Measurements from ENCODE around the gene FBRSL1.

FBRSL1 gene

GRCh38 chr12:132469423-132469822, 20.5 kb upstream of the FBRSL1 start:
- no peak overlapping the region for H3K4me2 ChIP-seq
- H3K27ac ChIP-seq: no peak overlapping the region
- no peak for TF ChIP-seq CTCF (conservative IDR thresholded peaks at IDR 0.05; ENCODE audit: low read depth, low read length)
- H4K20me1 ChIP-seq (ENCODE audit: insufficient read depth): no peaks in the 10 kb centered on the region
- no peaks in the 10 kb centered on the region for H3K4me1 ChIP-seq (ENCODE audit: low read depth, poor library complexity, severe bottlenecking)
- H3K27me3 ChIP-seq (ENCODE audit: insufficient read depth, low read depth): no peaks in the 10 kb centered on the region
- no peak overlapping the region for H3K9ac ChIP-seq
- H2AFZ ChIP-seq (ENCODE audit: low read depth): no peak overlapping the region
- no peaks in the 10 kb centered on the region for H3K79me2 ChIP-seq (ENCODE audit: insufficient read depth, low read depth)
- H3K36me3 ChIP-seq (ENCODE audit: insufficient read depth): no peaks in the 10 kb centered on the region
- H3K4me3 ChIP-seq (IDR thresholded peaks at IDR 0.05; ENCODE audit: insufficient read depth, low read depth, low read length): no peak overlapping the region

GRCh38 chr12:132470397-132470796, 19.6 kb upstream of the FBRSL1 start:
- Histone ChIP-seq H3K27ac (no peak overlapping the region), H3K4me3 (IDR thresholded peaks at IDR 0.05; ENCODE audit: insufficient read depth, low read depth, low read length) (no peak overlapping the region), H3K4me2 (no peak overlapping the region), H3K4me1 (ENCODE audit: low read depth, poor library complexity, severe bottlenecking) (no peaks in the 10 kb centered on the region), H2AFZ (ENCODE audit: low read depth) (no peak overlapping the region), H3K36me3 (ENCODE audit: insufficient read depth) (no peaks in the 10 kb centered on the region), H3K9ac (no peak overlapping the region), H3K79me2 (ENCODE audit: insufficient read depth, low read depth) (no peaks in the 10 kb centered on the region), H3K27me3 (ENCODE audit: insufficient read depth, low read depth) (no peaks in the 10 kb centered on the region), H4K20me1 (ENCODE audit: insufficient read depth) (no peaks in the 10 kb centered on the region)
- no peak for TF ChIP-seq CTCF (conservative IDR thresholded peaks at IDR 0.05; ENCODE audit: low read depth, low read length)

- no peak for TF ChIP-seq CTCF (conservative IDR thresholded peaks at IDR 0.05; ENCODE audit: low read depth, low read length)
- Histone ChIP-seq H3K27me3 (ENCODE audit: insufficient read depth, low read depth) (no peaks in the 10 kb centered on the region), H3K4me3 (IDR thresholded peaks at IDR 0.05; ENCODE audit: insufficient read depth, low read depth, low read length) (no peak overlapping the region), H2AFZ (ENCODE audit: low read depth) (no peak overlapping the region), H3K79me2 (ENCODE audit: insufficient read depth, low read depth) (no peaks in the 10 kb centered on the region), H4K20me1 (ENCODE audit: insufficient read depth) (no peaks in the 10 kb centered on the region), H3K4me1 (ENCODE audit: low read depth, poor library complexity, severe bottlenecking) (no peaks in the 10 kb centered on the region), H3K9ac (no peak overlapping the region), H3K4me2 (no peak overlapping the region), H3K27ac (no peak overlapping the region), H3K36me3 (ENCODE audit: insufficient read depth) (no peaks in the 10 kb centered on the region)
Measured at GRCh38 chr12:132471011-132471857, 18.7 kb upstream of the FBRSL1 start.

GRCh38 chr12:132471858-132472255, 18.1 kb upstream of the FBRSL1 start:
- H3K4me2 ChIP-seq: no peak overlapping the region
- no peak overlapping the region for H3K27ac ChIP-seq
- H3K36me3 ChIP-seq (ENCODE audit: insufficient read depth): no peaks in the 10 kb centered on the region
- no peak for TF ChIP-seq CTCF (conservative IDR thresholded peaks at IDR 0.05; ENCODE audit: low read depth, low read length)
- H3K27me3 ChIP-seq (ENCODE audit: insufficient read depth, low read depth): no peaks in the 10 kb centered on the region
- no peak overlapping the region for H3K9ac ChIP-seq
- H3K4me1 ChIP-seq (ENCODE audit: low read depth, poor library complexity, severe bottlenecking): no peaks in the 10 kb centered on the region
- no peaks in the 10 kb centered on the region for H4K20me1 ChIP-seq (ENCODE audit: insufficient read depth)
- H3K4me3 ChIP-seq (IDR thresholded peaks at IDR 0.05; ENCODE audit: insufficient read depth, low read depth, low read length): no peak overlapping the region
- H2AFZ ChIP-seq (ENCODE audit: low read depth): no peak overlapping the region
- no peaks in the 10 kb centered on the region for H3K79me2 ChIP-seq (ENCODE audit: insufficient read depth, low read depth)

All from KMS-11 (cell line).